HG02884 (cell line): Measurements from ENCODE around the gene PLA2R1.

Source experiments
- ATAC-seq: cut with Tn5 transposase; IDR thresholded peaks from one replicate; pipeline ENCODE4 v1.9.1; 2021; ENCODE audit warnings: mild to moderate bottlenecking, moderate library complexity; ENCODE audit not compliant: unreplicated experiment

PLA2R1 gene

DNA sequence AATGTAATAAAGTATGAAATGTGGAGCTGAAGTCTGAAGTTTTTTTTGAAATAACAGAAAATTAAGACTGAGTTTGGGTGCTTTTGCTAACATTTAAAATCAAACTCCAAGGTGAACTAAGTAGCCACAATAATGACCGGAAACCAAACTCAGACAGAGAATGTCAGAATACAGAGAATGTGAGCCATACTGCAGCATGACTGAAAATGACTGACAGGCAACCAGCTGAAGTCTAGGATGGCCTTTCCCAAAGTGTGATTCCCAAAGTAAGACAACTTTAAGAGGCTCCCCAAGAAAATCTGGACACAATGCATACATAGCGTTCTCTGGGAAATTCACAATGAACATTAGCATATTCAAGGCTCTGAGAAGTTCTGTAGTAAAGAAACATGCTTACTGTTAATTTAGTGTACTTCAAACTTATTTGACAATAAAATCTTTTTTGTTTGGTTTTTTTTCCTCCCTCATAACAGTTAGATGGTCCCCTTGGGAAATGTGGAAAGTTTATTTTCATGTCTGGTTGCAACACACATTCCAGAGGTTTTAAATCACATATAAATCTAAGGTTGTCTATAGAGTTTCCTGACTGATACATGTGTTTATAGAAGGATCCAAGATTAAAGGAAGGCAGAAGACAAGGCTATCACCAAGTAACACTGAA is 28.6 kb downstream of the PLA2R1 start:
- ATAC-seq, result no peak

DNA sequence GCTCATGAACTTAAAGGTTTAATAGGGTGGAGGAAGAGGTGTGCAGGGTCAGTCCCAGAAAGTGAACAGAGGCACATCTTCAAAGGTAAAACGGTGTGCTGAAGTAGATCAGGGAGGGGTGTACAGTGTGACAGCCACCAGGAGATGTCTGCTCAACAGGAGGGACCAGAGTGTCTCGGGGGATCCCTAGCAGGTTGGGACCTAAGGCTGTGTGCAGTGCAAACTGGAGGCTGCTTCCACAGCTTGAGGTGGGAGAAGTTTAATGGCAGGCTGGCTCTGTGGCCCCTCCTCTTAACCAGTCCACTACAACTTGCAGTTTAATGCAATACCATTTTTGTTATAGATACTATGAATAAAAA is 33.2 kb downstream of the PLA2R1 start:
- no peak for ATAC-seq

DNA sequence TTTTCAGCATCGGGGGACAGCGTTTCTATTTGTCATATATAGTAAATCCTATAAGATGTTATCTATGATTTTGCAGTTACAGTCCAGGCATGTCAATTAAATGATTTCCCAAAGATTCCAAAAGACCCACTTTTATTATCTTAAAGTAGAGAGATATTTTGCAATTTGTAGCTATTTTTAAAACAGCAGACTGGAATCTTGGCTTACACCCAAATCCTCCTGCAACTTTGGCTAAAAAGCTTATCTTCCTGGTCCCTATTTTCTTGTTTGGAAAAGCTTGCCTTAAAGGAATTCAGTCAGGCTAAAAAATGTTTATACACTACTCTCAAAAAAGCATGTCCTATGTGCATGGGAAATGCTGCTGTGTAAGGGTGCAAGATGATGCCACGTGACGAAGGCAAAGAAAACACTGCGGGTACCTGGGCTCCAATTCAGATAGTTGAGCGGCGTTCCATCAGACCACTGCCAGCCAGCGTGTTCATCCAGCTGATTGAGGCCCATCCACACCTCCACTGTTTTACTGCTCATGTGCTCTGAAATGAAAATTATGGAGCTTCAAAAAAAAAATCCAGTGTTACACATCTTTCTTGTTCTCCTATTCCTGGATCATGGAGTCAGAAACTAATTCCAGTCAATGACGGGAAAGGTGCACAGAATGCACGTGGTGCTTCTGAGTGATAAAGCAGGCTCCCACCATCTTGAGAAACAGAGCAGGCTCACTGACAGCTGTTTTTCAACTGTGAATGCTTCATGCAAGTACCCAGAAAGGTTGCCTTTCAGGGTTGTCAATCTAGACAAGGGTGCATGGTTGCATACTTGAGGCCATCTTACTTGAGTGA is 33.8 kb downstream of the PLA2R1 start:
- no peak for ATAC-seq

DNA sequence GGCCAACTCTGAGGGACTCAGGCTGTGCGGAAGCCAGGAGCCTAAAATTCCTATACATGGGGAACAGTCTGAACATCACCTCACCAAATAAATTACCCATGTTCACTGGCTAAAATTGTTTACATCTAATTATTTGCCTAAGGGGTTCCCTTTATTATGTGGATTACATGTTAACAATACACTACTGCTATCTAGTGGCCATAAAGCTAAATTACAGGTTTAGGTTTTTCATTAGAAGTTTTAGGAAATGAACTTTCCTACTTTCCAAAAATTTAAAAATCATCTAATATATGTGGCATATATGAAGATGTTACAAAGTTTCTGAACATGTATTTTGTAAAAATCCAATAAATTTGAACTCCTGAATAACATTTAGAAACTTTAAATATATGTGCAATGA is 40.3 kb downstream of the PLA2R1 start:
- no peak for ATAC-seq

DNA sequence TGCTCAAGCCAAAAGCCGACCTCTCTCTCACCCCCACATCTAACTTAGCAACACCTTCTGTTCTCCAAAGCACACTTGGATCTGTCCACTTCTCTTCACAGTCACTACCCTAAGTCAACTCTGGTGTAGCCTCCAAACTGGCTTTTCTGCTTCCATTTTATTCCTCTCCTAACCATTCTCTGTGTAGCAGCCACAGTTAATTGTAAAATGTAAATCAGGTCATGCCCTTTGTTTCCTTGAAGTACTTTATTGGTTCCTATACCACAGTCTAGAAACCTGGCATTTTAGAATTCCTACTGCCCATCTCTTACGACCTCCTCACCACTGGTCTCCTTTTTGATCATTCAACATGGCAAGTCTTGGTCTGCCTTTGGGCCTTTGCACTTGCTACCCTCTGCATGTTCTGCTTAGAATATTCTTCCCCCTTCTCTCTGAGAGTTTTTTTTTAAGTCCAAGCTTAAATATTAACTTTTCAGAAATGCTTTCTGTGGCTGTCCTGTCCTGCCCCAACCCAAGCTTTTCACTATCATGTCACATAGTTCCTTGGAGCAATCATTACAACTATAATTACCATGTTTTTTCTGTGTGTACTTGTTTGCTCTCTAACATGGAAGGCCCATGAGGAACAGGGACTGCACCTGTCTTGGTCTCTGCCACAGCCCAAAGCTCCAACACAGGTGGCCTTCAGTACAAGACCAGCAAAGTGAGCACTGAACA is 42.9 kb downstream of the PLA2R1 start:
- no peak for ATAC-seq

DNA sequence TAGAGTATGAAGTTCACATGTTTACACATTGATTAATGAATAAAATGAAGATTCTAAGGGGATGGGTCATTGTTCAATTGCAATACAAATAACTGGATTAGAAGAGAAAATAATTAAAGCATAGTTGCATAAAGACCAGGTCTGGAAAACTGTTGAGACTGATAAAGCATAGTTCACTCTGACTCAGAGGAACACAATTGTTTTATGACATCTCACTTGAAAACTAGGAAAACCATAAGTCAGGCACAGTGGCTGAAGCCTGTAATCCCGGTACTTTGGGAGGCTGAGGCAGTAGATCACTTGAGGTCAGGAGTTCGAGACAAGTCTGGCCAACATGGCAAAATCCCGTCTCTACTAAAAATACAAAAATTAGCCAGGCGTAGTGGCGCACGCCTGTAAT is 46.7 kb downstream of the PLA2R1 start:
- ATAC-seq, result no peak

DNA sequence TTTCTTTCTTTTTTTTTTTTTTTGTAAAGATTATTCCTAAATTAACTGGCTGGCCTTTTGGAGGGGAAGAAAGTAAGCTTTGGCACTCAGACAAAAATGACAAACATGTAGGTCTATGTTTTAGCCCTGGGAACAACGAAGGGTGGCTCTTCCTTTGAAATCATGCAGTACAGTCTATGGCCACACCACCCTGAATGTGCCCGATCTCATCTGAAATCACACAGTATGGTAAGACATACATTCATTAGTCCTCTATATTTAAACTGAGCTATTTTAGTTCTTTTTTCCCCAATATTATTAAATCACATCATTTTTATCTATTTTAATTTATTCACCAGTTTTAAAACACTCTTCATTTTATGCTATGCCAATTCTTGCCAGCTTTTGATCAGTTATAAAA is 48.2 kb downstream of the PLA2R1 start:
- ATAC-seq, result no peak

DNA sequence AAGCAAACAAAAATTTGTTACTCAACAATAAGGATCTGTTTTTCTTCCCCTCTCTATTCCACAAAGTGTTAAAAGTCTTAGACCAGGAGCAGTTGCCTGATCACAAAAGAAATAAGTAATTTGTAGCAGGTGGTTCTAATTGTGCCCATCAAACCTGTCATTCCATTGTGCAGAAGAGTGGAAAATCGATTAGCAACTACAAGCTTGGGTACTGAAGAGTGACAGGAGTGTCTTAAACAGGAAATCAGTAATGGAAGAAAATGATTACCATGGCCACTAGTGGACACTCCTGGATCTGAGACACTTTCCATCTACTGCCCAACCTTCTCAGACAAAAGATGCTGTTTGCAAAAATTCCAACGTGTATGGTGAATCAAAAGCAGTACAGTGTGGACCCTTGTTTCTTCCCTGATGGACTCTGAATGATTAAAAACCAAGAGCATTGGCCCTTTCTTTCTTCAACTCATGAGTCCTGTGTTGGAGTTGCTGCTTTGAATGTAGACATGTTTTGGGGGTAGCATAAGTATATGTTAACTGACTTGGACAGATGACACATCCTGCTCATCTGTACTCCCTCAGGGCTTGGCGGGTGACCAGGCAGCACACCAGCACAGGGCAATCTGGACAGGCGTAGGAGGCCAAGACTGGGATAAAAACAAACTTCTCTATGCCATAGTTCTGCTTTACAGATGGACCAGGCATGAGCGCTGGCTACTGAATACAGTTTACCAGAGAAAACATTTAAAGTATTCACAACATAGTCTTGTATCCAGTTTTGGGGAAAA is 51.9 kb downstream of the PLA2R1 start:
- no peak for ATAC-seq

DNA sequence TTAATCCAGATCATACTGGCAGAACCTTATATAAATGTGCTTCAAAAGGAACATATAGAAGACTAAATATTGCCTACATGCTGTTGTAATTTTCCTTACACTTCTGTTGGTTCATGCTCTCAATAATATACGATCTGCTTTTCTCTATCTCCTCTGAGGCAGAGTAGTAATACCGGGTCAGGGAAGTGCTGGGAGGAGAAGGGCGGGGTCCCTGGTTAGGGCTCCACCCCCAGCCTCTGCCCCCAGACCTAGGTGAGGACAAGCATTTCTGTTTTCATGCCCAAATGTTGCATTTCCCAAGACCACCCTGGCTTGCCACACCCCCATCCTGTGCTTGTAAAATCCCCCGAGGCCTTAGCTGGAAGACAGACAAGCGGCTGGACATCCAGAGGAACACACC is 55.3 kb downstream of the PLA2R1 start:
- ATAC-seq, result no peak

DNA sequence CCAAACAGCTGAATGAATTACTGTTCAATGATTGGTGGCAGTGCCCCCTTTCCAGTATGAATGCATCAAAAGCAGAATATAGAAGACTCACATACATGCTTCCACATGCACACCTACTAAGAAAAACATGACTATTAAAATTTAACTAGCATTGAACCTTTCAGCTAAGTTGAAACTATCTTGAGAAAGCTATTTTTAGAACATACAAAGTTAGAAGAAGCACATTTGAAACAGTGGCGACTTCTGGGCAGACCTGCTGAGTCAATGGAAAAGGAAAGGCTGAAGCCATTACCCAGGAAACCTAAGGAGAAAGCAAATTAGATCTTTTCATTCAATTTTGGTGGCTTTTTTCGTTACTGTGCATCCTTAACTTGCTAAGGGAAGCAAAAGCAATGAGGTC is 55.9 kb downstream of the PLA2R1 start:
- no peak for ATAC-seq

DNA sequence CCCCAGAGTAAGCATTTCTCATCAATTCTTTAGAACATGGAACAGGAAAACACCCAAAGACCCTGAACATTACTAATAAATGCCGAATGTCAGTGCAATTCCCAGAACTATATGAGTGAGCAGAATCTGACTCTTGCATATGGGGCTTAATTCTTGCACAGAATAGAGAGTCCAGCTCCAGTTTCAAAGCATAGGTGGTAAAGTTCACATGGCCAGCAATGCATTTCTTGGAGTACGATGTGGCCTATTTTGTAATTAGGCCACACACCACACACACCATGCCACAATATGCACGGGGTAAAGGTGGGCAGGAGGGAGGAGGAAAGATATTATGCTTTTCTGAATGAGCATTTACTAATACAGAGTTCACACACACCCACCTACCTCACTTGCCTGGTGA is 56.5 kb downstream of the PLA2R1 start:
- ATAC-seq, result no peak

DNA sequence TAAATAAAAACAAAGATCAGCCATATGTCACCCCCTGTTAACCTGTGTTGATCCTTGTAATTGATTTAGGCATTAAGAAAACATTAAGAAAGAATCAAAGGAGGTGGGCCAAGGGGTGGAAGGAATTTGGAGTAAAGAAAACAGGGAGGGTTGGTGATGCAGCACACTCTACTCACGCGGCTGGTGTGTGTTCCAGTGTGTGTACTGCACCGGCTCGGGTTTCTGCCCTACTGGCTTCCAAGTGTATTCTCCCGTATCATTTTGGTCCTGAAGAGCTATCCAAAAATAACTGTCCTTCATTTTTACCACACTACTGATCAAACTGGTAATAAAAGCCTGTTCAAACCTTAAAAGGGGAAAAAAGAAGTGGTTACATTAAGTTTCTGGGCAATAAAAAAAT is 56.9 kb downstream of the PLA2R1 start:
- no peak for ATAC-seq

DNA sequence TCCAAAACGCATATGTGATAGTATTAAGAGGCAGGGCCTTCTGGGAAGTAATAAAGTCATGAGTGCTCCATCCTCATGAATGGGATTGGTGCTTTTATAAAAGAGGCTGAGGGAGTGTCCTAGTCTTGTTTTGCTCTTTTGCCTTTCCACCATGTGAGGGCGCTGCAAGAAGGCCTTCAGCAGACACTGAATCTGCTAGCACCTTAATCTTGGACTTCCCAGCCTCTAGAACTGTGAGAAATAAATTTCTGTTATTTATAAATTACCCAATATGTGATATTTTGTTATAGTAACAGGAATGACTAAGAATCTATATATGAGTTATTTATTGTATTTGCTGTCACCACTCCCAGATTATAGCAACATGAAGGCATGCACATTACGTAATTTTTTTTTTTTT is 63.5 kb downstream of the PLA2R1 start:
- no peak for ATAC-seq

DNA sequence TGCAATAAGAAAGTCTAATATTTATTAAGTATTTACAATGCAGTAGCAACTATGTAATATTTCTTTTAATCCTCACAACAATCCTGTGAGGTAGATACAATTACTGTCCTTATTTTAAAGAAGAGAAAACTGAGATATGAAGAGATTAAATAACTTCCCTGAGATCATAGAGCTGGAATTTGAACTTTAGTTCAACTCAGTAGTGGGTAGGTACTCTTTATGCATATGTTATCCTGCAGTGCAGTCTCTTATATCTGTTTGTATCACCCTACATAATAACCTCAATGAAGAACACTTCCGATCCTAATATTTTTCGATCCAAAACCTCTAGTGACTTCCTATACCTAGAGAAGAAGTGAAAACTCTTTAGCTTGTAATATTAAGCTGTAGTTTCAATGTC is 64.2 kb downstream of the PLA2R1 start:
- ATAC-seq, result no peak

DNA sequence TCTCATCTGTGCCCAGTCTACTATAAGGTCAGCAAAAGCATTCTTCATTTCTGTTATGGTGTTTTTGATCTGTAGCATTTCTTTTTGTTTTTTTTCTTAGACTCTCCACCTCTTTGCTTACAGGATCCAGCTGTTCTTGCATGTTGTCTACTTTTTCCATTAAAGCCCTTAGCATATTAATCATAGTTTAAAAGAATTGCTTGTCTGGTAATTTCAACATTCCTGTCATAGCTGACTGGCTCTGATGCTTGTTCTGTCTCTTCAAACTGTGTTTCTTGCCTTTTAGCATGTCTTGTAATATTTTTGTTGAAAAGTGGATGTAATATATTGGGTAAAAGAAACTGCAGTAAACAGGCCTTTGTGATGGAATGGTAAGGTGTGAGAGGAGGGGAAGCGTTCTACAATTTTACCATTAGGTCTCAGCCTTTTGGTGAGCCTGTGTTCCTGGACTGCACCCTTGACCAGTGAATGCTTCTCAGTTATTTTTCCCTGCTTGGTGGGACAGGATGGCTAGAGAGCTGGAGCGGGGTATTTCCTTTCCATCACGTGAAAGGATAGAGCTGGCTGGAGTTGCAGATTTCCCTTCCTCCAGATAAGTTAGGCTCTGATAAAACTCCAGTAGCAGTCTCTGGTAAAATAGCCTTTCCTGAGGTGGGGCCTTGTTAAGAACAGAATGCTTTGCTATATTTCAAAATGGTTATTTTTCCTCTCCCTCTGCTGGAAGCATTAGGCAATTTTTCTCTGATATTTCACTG is 65.4 kb downstream of the PLA2R1 start:
- no peak for ATAC-seq

DNA sequence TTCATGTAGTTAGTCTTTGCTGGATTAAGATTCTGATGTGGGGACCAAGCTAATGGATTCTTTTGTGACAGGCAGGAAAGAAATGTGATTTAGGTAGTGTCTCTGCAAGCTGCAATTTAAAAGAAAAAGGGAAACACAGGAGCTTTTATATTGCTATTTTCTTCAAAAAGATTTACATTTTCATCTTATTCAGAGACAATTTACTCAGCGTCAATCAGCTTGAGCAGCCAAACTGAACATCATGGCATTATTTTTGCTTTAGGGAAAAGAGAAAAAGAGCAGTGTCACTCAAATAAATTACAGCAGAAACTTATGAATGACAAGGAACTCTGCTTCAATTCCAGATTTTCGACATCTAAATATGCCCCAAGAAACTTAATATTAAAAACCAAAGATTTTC is 67.4 kb downstream of the PLA2R1 start:
- ATAC-seq, result no peak

DNA sequence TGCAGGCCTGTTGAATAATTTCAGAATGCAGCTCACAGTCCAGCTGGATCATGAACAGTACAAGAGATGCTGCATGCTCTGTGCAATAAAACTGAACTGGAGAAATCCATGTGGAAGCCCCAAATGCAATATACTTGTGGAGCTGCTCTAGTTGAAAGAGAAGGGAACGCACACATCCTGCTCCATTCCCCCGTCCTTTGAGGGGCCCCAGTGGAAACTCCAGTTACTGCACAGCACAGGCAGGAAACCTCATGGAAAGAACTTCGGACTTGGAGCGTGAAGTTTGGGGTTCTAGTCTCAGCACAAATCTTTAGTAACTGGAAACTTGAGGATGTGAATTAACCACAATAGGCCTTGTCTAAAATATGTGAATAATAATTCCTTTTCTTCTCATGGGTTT is 73.2 kb downstream of the PLA2R1 start:
- ATAC-seq, result no peak

DNA sequence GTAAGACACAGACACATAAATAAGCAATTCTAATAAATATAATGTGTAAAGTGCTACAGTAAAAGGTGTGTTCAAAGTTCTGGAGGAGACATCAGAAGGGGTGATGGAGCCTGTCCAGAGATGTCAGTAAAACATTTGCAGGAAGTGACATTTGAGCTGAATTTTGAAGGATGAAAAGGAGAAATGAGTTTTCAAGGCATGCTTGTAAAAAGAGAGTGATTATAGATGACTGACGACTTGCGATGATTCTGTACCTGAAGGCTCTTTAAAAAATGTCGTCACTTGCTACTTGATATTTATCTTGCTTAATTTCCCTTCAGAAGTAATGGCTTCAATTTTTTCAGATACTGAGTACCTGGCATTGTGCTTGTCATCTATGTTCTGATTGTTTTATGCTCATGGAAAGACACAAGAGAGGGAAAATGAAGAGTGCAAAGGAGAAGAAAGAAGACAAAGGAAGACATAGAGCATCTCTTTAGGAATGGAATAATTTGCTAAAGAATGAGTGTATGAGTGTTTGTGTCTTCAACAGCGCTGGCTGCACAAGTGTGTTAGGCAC is 73.9 kb downstream of the PLA2R1 start:
- no peak for ATAC-seq

DNA sequence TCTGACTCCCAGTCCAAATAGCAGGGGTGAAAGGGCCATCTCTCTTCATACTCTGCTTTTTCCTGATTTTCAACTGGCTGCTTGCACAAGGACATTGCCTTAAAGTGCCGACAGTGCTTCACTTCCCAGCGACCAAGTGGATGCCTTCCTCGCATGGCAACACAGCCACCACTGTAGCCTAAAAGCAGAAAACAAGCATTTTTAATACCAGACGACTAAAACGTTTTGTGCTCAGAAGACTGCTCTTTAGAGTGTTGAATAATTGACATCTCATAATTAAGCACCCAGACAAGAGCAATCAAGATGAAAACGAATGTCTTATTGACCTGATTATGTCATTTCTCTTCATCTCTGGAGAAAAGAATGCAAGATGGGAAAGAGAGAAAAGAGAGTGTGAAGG is 75.2 kb downstream of the PLA2R1 start:
- no peak for ATAC-seq

DNA sequence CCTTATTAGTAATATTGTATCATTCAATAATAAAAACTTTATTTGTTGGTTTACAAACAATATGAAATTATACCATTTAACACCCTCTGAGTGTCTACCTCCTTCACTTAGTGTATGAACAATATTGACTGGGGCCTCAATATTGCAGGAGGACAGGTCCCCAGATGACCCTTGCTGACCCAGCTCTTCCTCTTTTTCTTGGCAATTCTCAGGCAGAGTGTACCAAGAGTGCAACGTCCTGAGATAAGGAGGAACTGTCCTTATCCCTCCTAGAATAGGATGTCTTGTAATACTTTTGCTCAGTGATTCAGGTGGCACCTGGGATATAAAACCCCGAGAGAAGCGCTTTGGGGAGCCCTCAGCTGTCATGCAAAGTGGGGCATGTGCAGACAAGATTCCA is 76.8 kb downstream of the PLA2R1 start:
- no peak for ATAC-seq
